HL-60 (cell line): ENCODE measurements around the gene KRT71.

ENCODE experiments used
- CTCF ChIP-seq: IDR thresholded peaks from one replicate; pipeline ENCODE4 v1.5.1; 2011; ENCODE audit warnings: low read length, control low read depth, inconsistent platforms; ENCODE audit not compliant: insufficient read depth
- GABPA ChIP-seq: IDR thresholded peaks from 2 replicates; pipeline ENCODE4 v1.6.1; 2012; ENCODE audit warnings: low read depth
- POLR2AphosphoS5 ChIP-seq: IDR thresholded peaks from 2 replicates; pipeline ENCODE4 v1.6.1; 2012; ENCODE audit warnings: low read depth
- REST ChIP-seq: IDR thresholded peaks from 2 replicates; pipeline ENCODE4 v1.6.1; 2012; ENCODE audit warnings: low read depth; ENCODE audit not compliant: insufficient replicate concordance

- no peak for TF ChIP-seq CTCF
- no peak for TF ChIP-seq POLR2AphosphoS5
- TF ChIP-seq GABPA = no peak
- TF ChIP-seq REST = no peak
Measured at GRCh38 chr12:52524898-52525591, 27.9 kb downstream of the KRT71 start.
